Islet precursor cell (in vitro differentiated cells): ENCODE data around the gene NAA60.
"Not testable (repeated sequence)": the region's sequence is repeated elsewhere in the genome, so short reads cannot be mapped to it uniquely, and the experiment has no call there.

Source experiments
- DNase-seq: peaks from one replicate; pipeline ENCODE4 v3.0.0-alpha.2; 2018

The NAA60 gene

GRCh38 chr16:3465301-3465700 is 21.8 kb downstream of the NAA60 start:
- DNase-seq = no peak

GRCh38 chr16:3465911-3466584 is 22.6 kb downstream of the NAA60 start:
- no peak for DNase-seq

DNA sequence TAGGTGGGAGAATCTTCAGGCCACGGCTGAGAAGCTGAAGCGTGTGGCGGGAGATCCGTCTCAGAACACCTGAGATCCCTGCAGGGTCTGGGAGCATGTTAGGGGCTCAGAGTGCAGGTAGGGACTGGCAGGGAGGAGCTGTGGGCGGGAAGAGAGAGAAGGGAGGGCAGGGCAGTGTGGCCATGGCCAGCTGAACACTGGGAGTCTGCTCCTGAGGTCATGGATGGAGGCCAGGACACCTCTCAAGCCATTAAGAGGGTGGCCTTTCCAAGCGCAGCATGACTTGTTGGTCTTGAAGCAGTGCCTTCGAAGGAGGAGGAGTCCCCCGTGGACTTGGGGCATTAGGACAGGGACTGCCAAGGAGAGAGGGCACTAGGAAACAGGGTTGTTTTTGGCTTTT is 23.7 kb downstream of the NAA60 start:
- no peak for DNase-seq

- DNase-seq = no peak
These were observed 24.4 kb downstream of the NAA60 start for GRCh38 chr16:3467921-3468320.

GRCh38 chr16:3468501-3468900 is 25.0 kb downstream of the NAA60 start:
- no peak for DNase-seq

DNA sequence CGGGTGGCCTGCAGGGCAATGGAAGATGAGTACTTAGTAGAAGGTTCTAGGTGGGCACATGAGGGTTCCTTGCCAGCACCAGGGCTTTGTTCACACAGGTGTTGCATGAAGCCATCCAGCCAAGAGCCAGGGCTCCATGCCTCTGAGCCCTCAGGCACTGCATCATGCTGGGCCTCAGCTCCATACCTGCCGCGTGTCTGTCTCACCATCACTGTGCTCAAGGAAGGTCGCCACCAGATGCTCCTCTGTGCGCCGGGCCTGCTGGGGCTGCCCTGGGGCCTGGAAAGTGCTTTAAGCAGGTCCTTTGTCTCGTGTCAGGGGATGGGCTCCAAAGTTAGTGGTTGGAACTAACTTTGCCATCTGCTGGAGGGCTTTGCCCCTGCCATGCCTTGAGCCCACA is 26.3 kb downstream of the NAA60 start:
- DNase-seq = no peak

DNA sequence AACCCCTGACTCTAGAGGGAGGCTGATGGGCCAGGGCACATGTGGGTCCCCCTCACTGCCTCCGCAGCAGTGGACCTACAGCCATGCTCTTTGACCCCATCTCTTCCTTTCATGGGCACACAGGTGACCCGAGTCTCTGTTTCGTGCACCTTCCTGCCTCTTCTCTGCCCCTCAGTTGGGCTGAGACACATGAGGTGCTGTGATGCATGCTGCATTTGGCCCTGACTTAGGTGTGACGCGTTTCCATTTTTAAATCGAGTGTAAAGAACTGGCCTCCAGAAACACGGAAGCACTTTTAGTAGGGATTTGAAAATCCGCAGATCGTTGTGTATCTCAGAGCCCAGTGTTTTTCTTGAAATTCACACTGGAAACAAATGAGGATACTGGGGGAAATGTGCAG is 27.2 kb downstream of the NAA60 start:
- no peak for DNase-seq

GRCh38 chr16:3471518-3472176 is 28.2 kb downstream of the NAA60 start:
- DNase-seq = no peak

DNA sequence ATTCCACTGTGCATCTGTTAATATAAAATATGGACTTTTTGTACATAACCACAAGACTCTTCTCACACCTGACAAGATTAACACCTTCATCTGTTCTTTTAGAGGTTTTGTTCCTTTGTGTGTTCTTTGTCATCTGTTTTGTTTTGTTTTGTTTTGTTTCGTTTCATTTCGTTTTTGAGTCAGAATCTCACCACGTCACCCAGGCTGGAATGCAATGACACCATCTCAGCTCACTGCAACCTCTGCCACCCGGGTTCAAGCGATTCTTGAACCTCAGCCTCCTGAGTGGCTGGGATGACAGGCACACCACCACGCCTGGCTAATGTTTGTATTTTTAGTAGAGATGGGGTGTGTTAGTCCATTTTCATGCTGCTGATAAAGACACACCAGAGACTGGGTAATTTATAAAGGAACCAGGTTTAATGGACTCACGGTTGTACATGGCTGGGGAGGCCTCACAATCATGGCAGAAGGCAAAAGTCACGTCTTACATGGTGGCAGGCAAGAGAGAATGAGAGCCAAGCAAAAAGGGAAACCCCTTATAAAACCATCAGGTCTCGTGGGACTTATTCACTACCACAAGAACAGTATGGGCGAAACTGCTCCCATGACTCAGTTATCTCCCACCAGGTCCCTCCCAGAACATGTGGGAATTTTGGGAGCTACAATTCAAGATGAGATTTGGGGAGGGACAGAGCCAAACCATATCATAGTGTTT is 29.6 kb downstream of the NAA60 start:
- DNase-seq = no peak

- not testable (repeated sequence) for DNase-seq
These were observed 30.1 kb downstream of the NAA60 start for GRCh38 chr16:3473596-3473943.

- no peak for DNase-seq
These were observed 30.8 kb downstream of the NAA60 start for GRCh38 chr16:3474136-3474779.

DNA sequence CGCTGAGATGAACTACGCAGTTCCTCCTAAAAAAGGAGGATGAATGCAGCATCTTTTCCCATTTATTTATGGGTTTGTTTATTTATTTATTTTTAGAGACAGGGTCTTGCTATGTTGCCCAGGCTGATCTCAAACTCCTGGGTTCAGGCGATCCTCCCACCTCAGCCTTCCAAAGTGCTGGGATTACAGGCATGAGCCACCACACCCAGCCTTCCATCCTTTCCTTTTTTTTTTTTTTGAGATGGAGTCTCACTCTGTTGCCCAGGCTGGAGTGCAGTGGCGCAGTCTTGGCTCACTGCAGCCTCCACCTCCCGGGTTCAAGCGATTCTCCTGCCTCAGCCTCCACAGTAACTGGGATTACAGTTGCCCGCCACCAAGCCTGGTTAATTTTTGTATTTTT is 31.4 kb downstream of the NAA60 start:
- DNase-seq = not testable (repeated sequence)

- DNase-seq = no peak
These were observed 32.3 kb downstream of the NAA60 start for GRCh38 chr16:3475604-3476375.

DNA sequence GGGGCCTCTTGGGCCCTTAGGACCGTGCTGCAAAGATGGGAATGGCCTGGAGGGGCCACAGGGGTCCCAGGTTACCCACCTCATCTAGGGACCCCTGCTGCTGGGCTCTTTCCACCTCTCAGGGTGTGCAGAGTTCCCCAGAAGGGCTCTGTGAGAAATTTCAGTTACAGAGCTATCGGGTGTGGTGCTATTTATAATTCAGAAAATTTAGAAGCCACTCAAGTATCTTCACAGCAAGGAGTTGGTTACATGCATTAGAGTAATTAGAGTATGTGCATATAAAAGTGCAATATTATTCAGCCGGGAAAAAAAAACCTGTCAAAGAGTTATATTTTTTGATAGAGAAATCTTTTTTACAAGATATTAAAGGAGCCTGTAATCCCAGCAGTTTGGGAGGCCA is 32.9 kb downstream of the NAA60 start:
- DNase-seq = no peak

DNA sequence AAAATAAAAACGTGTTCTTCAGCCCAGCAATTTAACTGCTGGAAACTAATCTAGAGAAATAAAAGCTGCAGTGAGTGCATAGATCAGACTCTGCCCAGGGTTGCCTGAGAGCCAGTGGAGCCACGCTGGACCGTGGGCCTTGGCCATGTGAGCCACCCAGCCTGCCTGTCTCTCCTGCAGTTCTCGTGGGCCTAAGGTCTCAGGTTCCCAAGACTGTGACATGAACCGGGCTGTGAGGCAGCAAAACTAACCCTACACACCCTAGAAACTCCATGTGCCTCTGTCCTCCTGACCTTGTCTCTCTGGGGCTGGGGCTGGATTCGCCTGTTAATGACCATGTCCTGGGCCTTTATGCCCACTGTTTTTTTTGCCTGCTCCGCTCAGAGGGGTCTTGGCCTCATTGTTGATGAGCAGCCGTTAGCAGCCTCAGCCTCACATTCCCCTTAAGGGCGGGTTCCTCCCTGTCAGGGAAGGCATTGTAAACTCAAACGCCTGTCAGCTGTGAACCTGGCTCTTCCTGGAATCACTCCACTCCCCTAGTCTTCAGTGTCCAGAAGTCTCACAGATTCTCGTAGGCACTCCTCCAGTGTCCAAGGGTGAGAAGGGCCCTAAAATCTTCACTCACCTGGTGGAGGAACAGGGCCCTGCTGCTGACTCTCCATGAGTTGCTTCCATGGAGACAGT is 34.9 kb downstream of the NAA60 start:
- no peak for DNase-seq

- no peak for DNase-seq
These were observed 36.3 kb downstream of the NAA60 start for GRCh38 chr16:3479654-3480216.

DNA sequence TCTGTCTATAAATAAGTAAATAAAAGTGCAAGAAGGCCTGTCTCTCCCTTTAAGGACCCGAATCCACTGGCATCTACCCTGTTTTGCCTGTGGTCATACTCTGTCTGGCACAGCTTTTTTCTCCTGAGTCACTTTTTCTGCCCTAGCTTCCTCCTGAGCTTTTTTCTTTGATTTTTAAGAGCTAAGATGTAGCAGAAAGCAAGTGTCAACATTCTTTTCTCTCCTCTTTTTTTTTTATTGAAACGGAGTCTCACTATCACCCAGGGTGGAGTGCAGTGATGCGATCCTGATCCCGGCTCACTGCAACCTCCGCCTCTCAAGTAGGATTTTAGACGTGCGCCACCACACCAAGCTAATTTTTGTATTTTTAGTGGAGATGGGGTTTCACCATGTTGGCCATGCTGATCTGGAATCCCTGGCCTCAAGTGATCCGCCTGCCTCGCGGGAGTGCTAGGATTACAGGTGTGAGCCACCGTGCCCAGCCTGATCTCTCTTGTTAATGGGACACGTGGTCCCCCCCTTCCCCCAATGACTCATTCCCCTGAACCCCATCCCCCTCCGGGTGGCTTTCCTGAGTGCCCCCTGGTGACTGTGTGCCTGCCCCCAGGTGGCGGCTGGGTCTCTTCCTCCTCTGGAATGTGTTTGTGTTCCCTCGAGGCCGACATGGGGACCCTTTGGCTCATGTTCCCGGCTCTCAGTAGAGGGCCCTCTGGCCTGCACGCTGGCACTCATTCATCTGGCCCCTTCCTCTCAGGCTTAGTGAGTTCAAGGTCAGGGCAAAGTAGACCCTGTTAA is 37.6 kb downstream of the NAA60 start:
- DNase-seq = no peak

- DNase-seq = no peak
These were observed 38.5 kb downstream of the NAA60 start for GRCh38 chr16:3481696-3482658.

DNA sequence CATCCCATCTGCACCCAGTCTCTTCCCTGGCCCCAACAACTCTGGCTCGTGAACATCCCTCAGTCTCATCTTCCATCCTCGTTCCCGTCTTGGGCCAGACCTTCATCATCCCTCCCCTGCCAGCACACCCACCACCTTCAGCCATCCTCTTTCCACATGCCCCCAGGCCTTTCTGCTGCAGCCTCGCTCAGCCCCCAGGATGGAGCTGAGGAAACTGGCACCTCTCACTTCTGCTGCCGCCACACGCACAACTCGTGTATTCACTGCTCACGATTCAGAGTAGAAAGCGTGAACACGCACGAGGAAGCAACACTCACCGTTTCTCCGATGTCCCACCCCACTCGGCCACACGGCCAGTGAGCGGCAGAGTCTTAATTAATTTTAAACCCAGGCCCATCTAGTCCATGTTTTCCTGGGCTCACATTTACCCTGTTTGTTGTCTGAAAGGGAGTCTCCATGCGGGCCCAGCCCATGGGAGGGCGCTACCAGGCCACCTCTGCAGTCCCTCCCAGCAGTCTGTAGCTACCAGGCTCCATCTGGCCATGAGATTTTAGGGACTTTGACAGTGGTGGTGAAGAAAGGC is 39.3 kb downstream of the NAA60 start:
- DNase-seq = no peak
